Measurements from ENCODE around the gene AHRR.
"Not testable (repeated sequence)": the region's sequence is repeated elsewhere in the genome, so short reads cannot be mapped to it uniquely, and the experiment has no call there.

The AHRR gene

GRCh38 chr5:368183-369084 is 46.9 kb downstream of the AHRR start:
- no peak for DNase-seq

DNA sequence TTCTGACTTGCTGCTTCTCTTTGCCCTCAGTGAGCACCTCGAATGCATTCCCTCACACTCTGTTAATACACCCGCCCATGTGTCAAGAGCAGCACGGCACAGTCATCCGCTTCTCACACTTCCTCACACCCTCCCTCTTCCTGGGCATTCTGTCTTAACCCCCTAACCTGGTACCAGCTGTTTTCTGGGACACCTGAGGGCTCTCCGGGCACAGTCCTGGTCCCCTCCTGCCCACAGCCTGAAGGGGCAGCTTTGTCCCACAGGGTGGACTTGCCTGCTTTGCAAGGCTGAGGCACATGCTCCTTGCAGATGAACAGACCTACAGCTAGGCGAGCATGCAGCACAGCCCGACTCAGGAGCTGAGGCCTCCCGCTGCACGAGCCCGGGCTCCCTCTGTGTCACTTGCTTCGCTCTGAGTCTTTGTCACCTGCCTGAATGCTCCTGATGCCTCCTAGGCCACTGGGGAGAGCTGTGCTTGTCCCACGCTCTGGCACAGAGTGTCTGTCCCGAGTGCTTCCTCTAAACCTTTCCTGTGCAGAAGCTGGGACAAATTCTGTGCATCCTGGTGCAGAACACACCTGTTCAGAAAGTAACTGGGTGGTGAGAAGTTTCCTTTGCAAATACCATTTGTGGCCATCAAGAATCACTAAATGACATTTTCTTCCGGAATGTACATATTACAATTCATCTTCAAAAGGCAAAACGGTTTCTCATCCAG is 47.8 kb downstream of the AHRR start:
- DNase-seq, result no peak

- not testable (repeated sequence) for DNase-seq
These were observed 48.3 kb downstream of the AHRR start for GRCh38 chr5:369869-370236.

GRCh38 chr5:370311-370958 is 48.9 kb downstream of the AHRR start:
- DNase-seq, result no peak

GRCh38 chr5:370959-371810 is 49.7 kb downstream of the AHRR start:
- no peak for DNase-seq

DNA sequence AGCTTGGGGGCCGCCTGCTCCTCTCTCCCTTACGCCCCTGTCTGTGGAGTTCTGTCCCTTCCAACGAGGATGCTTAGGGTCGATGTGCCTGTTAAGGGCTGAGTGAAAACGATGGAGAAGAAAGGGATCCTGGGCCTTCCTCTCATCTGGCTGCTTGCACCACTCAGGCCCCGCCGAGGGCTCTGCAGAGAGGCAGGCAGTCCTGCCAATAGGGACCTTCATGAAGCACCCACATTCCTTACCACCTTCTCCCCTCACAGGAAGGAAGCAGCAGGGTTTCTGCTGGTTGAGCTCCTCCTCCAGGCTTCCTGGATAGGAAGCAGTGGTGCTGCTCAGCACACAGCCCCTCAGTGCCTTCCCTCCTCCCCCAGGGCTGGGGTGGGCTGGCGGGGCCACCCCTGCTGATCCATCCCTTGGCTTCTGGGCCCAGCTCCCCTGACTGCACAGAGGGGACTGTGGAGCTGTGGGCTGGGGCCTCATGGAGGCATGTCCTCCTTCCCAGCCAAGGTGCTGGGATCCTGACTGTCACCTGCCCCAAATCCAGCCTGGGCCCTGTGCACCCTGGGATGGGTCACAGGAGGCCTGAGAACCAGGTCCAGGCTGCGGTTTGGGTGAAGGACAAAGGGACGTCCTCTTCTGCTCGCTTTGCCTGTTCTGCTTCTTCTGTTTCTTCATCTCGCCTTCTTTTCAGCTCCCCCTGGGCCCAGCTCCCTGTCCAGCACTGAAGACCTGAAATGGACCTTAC is 50.5 kb downstream of the AHRR start:
- DNase-seq, result no peak

- DNase-seq, result no peak
These were observed 51.1 kb downstream of the AHRR start for GRCh38 chr5:372556-372995.

GRCh38 chr5:372996-373709 is 51.6 kb downstream of the AHRR start:
- DNase-seq, result no peak

DNA sequence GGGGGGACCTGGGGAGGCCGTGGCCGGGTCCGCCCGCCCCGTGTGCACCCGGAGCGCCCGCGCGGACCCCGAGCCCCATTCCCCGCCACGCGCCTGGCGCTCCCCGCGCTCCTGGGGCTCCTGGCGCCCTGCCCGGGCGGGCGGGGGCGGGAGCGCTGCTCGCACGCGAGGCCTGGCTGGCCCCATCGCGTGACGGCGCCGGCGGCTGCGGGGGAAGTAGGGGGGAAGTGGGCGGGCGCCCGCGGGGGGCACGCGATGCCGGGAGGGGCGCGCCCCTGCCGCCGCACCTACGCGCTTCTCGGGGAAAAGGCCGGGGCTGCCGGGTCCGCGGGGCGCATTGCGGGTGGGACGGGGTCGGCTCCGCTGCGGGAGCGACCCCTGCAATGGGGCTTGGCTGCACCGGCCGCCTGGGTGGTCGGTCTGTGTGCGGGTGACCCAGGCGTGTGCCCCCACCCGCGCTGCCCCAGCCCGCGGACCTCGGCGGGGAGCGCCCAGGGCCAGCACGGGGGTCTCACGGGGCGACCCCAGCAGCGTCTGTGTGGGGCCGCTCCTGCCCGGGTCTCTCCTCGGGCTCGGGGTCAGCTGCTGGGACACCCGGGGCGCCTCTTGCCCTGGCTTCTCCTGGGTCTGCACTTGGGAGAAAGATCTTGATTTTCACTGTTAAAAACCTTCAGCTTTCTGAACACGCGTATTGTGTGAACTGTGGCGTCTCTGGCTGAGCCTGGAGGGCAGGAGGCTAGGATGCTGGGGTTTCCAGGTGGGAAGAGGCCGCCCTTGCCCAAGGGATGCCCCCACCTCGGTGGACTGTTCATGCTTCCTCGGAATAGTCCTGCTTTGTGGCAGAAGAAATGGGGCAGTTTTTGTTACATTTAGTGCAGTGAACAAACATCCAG is 52.4 kb downstream of the AHRR start:
- DNase-seq, result peak in 1 of 2 donors; percentile 17

GRCh38 chr5:374631-375335 is 53.3 kb downstream of the AHRR start:
- no peak for DNase-seq

DNA sequence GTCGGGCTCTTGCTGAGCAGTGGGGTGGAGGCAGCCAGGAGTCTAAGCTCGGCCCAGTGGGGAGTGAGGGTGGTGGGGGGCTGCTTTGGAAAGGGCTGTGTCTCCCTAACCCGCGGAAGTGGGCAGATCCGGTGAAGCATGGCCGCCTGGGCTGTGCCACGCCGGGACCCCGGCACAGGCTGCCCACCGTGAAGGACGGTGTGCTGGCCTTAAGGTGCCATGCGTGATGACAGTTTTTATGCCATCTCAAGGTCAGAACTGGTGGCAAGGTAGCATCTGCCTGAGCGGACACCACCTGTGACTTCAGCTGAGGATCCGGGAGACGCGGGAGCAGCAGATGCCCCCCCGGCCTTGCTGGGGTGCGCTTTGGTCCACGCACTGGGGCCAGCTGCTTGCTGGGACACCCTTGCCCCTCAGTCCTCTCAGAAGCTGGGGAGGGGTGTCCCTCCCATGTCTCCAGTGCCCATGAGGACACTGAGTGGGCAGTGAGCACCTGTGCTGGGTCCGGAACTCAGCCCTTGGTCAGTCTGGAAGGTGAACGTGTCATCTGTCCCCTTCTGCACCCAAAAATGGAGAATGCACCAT is 53.9 kb downstream of the AHRR start:
- no peak for DNase-seq

- DNase-seq, result peak in 1 of 2 donors; percentile 10
These were observed 54.6 kb downstream of the AHRR start for GRCh38 chr5:375921-376798.

DNA sequence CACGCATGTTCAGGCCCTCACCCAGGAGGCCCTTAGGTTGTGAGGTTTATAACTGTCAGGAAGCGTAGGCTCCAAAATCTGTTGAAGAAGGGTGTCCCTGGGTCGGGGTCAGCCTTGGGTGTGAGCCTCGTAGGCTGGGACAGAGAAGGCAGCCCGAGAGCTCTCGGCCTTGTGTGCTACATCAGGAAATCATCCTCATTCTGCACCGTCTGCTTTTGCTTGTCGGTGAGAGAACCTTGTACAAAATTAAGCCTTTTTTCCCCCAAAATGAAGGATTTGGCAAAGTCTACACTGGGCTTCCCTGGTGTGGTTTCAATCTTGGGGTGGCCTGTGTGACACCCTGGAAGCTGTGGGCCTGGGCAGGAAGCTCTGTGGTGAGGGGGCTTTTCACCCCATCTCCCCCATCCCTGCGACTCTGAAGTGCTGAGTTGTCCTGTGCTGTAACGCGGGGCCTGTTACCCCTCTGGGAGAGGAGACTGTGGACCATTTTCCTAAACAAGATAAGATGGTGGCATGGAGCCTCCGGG is 55.3 kb downstream of the AHRR start:
- DNase-seq, result no peak

- DNase-seq, result peak in 1 of 2 donors; percentile 7
These were observed 55.9 kb downstream of the AHRR start for GRCh38 chr5:377326-377981.

GRCh38 chr5:378301-378891 is 56.9 kb downstream of the AHRR start:
- peak in 1 of 2 donors; percentile 7 for DNase-seq

GRCh38 chr5:378976-379742 is 57.6 kb downstream of the AHRR start:
- DNase-seq, result no peak
